ENCODE results near the gene FOXN1.
"Not testable (repeated sequence)": the region's sequence is repeated elsewhere in the genome, so short reads cannot be mapped to it uniquely, and the experiment has no call there.

The FOXN1 gene

GRCh38 chr17:28515518-28515917, 9.4 kb downstream of the FOXN1 start:
- H3K4me1 Mint-ChIP-seq = peaks cover 54% of the 10 kb centered on the region

GRCh38 chr17:28518132-28518531, 12.0 kb downstream of the FOXN1 start:
- no peak for TF ChIP-seq CTCF (IDR thresholded peaks at IDR 0.05)
- DNase-seq = no peak
- H3K4me1 Mint-ChIP-seq = peaks cover 55% of the 10 kb centered on the region
- H3K36me3 Mint-ChIP-seq (ENCODE audit: low read depth) = no peaks in the 10 kb centered on the region
- H3K27ac Mint-ChIP-seq = no peak overlapping the region
- no peak overlapping the region for H3K4me3 Mint-ChIP-seq
- peaks cover 21% of the 10 kb centered on the region for H3K27me3 Mint-ChIP-seq (ENCODE audit: low read depth, poor library complexity)
- peaks cover 11% of the 10 kb centered on the region for H3K9me3 Mint-ChIP-seq

More at GRCh38 chr17:28515518-28515917, 9.4 kb downstream of the FOXN1 start:
- Mint-ChIP-seq H3K9me3 (peaks cover 11% of the 10 kb centered on the region), H3K27ac (no peak overlapping the region), H3K27me3 (ENCODE audit: low read depth, poor library complexity) (peaks cover 32% of the 10 kb centered on the region), H3K36me3 (ENCODE audit: low read depth) (no peaks in the 10 kb centered on the region), H3K4me3 (no peak overlapping the region)
- no peak for TF ChIP-seq CTCF (IDR thresholded peaks at IDR 0.05)
- no peak for DNase-seq

- DNase-seq = no peak
- H3K27me3 Mint-ChIP-seq (ENCODE audit: low read depth, poor library complexity) = peaks cover 21% of the 10 kb centered on the region
- peaks cover 11% of the 10 kb centered on the region for H3K9me3 Mint-ChIP-seq
- no peaks in the 10 kb centered on the region for H3K36me3 Mint-ChIP-seq (ENCODE audit: low read depth)
- TF ChIP-seq CTCF (IDR thresholded peaks at IDR 0.05) = no peak
- no peak overlapping the region for H3K27ac Mint-ChIP-seq
- H3K4me1 Mint-ChIP-seq = peaks cover 55% of the 10 kb centered on the region
- H3K4me3 Mint-ChIP-seq = no peak overlapping the region
Measured at GRCh38 chr17:28518578-28518977, 12.4 kb downstream of the FOXN1 start.

DNA sequence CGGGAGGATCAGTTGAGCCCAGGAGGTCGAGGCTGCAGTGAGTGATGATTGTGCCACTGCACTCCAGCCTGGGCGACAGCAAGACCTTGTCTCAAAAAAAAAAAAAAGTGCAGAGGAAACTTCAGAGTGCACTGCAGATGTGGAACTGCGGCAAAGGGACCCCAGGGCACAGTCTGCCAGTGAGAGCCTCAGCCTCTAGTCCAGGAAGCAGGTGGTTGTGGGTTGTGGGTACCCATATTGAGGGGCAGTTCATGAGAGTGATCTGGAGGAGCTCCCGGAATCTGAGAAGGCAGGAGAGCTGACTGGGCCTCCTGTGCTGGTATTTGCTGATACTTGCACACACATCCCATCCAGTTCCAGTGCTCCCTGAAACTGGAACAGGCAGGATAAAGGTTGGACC, 13.1 kb downstream of the FOXN1 start:
- no peak for DNase-seq
- H3K4me3 Mint-ChIP-seq = no peak overlapping the region
- peaks cover 18% of the 10 kb centered on the region for H3K27me3 Mint-ChIP-seq (ENCODE audit: low read depth, poor library complexity)
- no peaks in the 10 kb centered on the region for H3K36me3 Mint-ChIP-seq (ENCODE audit: low read depth)
- no peak overlapping the region for H3K27ac Mint-ChIP-seq
- H3K4me1 Mint-ChIP-seq = peaks cover 55% of the 10 kb centered on the region
- TF ChIP-seq CTCF (IDR thresholded peaks at IDR 0.05) = no peak
- peaks cover 11% of the 10 kb centered on the region for H3K9me3 Mint-ChIP-seq

- Mint-ChIP-seq H3K27me3 (ENCODE audit: low read depth, poor library complexity) (peaks cover 18% of the 10 kb centered on the region), H3K9me3 (peaks cover 11% of the 10 kb centered on the region), H3K4me1 (peaks cover 70% of the 10 kb centered on the region), H3K36me3 (ENCODE audit: low read depth) (no peaks in the 10 kb centered on the region), H3K4me3 (no peak overlapping the region), H3K27ac (no peak overlapping the region)
- no peak for TF ChIP-seq CTCF (IDR thresholded peaks at IDR 0.05)
- DNase-seq = no peak
Measured at GRCh38 chr17:28520687-28521086, 14.5 kb downstream of the FOXN1 start.

DNA sequence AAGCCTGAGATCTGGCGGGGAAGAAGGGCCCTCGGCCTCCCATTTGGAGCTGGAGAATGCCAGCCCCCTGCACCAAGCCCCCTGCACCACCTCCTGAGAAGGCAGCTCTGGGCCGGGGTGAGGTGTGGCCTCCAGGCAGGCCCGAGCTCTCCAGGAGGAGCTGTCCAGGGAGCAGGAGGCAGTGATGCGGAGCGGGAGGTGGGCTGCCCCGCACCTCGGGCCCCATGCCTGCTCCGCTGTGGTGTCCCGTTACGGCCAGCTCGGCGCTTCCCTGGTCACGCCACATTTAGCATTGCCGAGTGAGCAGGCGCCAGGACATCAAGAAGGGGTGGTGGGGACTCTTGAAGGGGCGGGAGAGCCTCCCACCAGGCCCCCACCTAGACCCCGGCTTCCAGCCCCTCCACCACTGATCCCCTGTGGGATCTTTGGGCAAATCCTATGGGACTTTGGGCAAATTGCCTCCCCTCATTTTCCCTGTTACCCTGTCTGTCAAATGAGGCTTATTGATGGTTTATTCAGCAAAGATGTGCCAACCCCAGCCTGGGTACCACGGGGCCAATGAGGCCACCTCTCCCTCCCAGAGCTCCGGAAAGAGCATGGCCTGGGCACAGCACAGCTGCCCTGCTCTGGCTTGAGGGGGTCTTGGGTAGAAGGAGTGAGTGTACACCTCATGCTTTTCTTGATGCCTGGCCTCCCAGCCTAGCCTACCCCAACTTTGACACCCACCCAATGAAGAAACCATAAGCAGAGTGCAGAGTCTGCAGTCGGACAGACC, 15.3 kb downstream of the FOXN1 start:
- H3K36me3 Mint-ChIP-seq (ENCODE audit: low read depth) = no peaks in the 10 kb centered on the region
- peaks cover 14% of the 10 kb centered on the region for H3K27me3 Mint-ChIP-seq (ENCODE audit: low read depth, poor library complexity)
- peaks cover 78% of the 10 kb centered on the region for H3K4me1 Mint-ChIP-seq
- H3K9me3 Mint-ChIP-seq = peaks cover 4% of the 10 kb centered on the region
- DNase-seq = peak; percentile 88
- H3K27ac Mint-ChIP-seq = no peak overlapping the region
- H3K4me3 Mint-ChIP-seq = no peak overlapping the region
- TF ChIP-seq CTCF (IDR thresholded peaks at IDR 0.05) = no peak

DNA sequence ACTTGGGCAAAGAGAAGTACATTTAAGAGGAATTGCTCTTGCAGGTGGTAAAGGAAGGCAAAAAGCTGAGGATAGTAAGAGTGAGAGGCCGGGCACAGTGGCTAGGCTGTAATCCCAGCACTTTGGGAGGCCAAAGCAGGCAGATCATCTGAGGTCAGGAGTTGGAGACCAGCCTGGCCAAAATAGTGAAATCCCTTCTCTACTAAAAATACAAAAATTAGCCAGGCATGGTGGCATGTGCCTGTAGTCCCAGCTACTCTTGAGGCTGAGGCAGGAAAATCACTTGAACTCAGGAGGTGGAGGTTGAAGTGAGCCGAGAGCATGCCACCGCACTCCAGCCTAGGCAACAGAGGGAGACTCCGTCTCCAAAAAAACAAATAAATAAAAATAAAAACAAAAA, 16.1 kb downstream of the FOXN1 start:
- H3K27me3 Mint-ChIP-seq (ENCODE audit: low read depth, poor library complexity) = peaks cover 10% of the 10 kb centered on the region
- not testable (repeated sequence) for H3K4me3 Mint-ChIP-seq; H3K36me3 Mint-ChIP-seq (ENCODE audit: low read depth); H3K9me3 Mint-ChIP-seq; DNase-seq; H3K27ac Mint-ChIP-seq
- peaks cover 86% of the 10 kb centered on the region for H3K4me1 Mint-ChIP-seq
